IMR-90 (cell line): ENCODE measurements around the gene HMGA1. TPM values are rescaled to one million over a fixed set of nuclear protein-coding genes. Genes with fewer than 3 reads are reported as not detected.

Experiments used
- ATAC-seq: fragments of 200-7000 bp; cut with Tn5 transposase; 2 replicates; pipeline ENCODE4 v1.9.1; 2020; ENCODE audit warnings: low read depth, mild to moderate bottlenecking, moderate library complexity
- BruUV-seq: library from RNA; stranded (reverse); fragments of 400-500 nt; replicated peaks from 2 replicates; lab custom pipeline; 2021; lab: Mats Ljungman, UMichigan
- CTCF ChIA-PET: fragments of 300-600 bp; formaldehyde crosslinking; extraction: SDS; loops from one replicate; lab custom pipeline; 2021; ENCODE audit warnings: antibody characterized with exemption; lab: Yijun Ruan, JAX
- POLR2A ChIA-PET: fragments of 300-600 bp; sonication (Branson Sonifier 250); formaldehyde crosslinking; loops from one replicate; lab custom pipeline; 2022; ENCODE audit warnings: antibody characterized with exemption; ENCODE audit not compliant: unreplicated experiment; lab: Charles Lee
- DNase-seq: peaks from one replicate; pipeline ENCODE4 v3.0.0; 2013
- H2AFZ ChIP-seq: replicated peaks from 2 replicates; pipeline ENCODE3; 2013; ENCODE audit warnings: low read length, mild to moderate bottlenecking; ENCODE audit not compliant: poor library complexity
- H2AK5ac ChIP-seq: 2 replicates; pipeline ENCODE4 v1.6.1; 2013; ENCODE audit warnings: low read depth, low read length, inconsistent platforms
- H2AK9ac ChIP-seq: replicated peaks from 2 replicates; pipeline ENCODE3; 2013; ENCODE audit warnings: mild to moderate bottlenecking, low read depth, low read length, moderate library complexity; ENCODE audit not compliant: poor library complexity
- H2BK120ac ChIP-seq: 2 replicates; pipeline ENCODE4 v1.6.1; 2013; ENCODE audit warnings: low read depth, low read length, inconsistent platforms
- H2BK15ac ChIP-seq: 3 replicates; pipeline ENCODE4 v1.6.1; 2013; ENCODE audit warnings: low read depth, low read length, inconsistent platforms
- H2BK20ac ChIP-seq: 2 replicates; pipeline ENCODE4 v1.6.1; 2013; ENCODE audit warnings: low read depth, mild to moderate bottlenecking, inconsistent platforms, low read length, moderate library complexity
- H2BK5ac ChIP-seq: 2 replicates; pipeline ENCODE4 v1.6.1; 2013; ENCODE audit warnings: mild to moderate bottlenecking, low read depth, low read length, inconsistent platforms; ENCODE audit not compliant: poor library complexity, severe bottlenecking
- H3K14ac ChIP-seq: replicated peaks from 2 replicates; pipeline ENCODE4 v1.6.1; 2013; ENCODE audit warnings: low read depth, low read length, inconsistent platforms
- H3K18ac ChIP-seq: 2 replicates; pipeline ENCODE4 v1.6.1; 2013; ENCODE audit warnings: low read depth, low read length, control low read depth
- H3K23ac ChIP-seq: 2 replicates; pipeline ENCODE4 v1.6.1; 2013; ENCODE audit warnings: low read depth, low read length, inconsistent platforms
- H3K27ac ChIP-seq: 2 replicates; pipeline ENCODE4 v1.5.1; 2013; ENCODE audit warnings: mild to moderate bottlenecking, control low read depth, low read length; ENCODE audit not compliant: insufficient read depth
- H3K27me3 ChIP-seq: 2 replicates; pipeline ENCODE4 v1.6.1; 2013; ENCODE audit warnings: low read length; ENCODE audit not compliant: control insufficient read depth, insufficient read depth
- H3K36me3 ChIP-seq: 2 replicates; pipeline ENCODE4 v1.6.1; 2013; ENCODE audit warnings: low read length, mixed read lengths; ENCODE audit not compliant: control insufficient read depth, insufficient read depth
- H3K4ac ChIP-seq: 2 replicates; pipeline ENCODE4 v1.6.1; 2013; ENCODE audit warnings: low read depth, low read length, inconsistent platforms
- H3K4me1 ChIP-seq: 2 replicates; pipeline ENCODE4 v1.6.1; 2013; ENCODE audit warnings: low read length, mixed read lengths; ENCODE audit not compliant: control insufficient read depth, insufficient read depth
- H3K4me2 ChIP-seq: 2 replicates; pipeline ENCODE4 v1.6.1; 2013; ENCODE audit warnings: low read depth, mild to moderate bottlenecking, control low read depth, low read length, moderate library complexity
- H3K4me3 ChIP-seq: 2 replicates; pipeline ENCODE4 v1.5.1; 2013; ENCODE audit warnings: low read depth, mild to moderate bottlenecking, control low read depth, low read length, moderate library complexity; ENCODE audit not compliant: insufficient read depth
- H3K56ac ChIP-seq: 2 replicates; pipeline ENCODE4 v1.6.1; 2013; ENCODE audit warnings: low read length, inconsistent platforms; ENCODE audit not compliant: insufficient read depth; ENCODE audit errors: extremely low read depth
- H3K79me1 ChIP-seq, 2 experiments: 2 replicates each; pipeline ENCODE4 v1.6.1; 2013; ENCODE audit warnings: low read length in 2 of 2, inconsistent platforms in 1 of 2, low read depth in 1 of 2
- H3K9ac ChIP-seq: 2 replicates; pipeline ENCODE4 v1.6.1; 2013; ENCODE audit warnings: low read depth, low read length, control low read depth
- H3K9me1 ChIP-seq: 2 replicates; pipeline ENCODE4 v1.6.1; 2013; ENCODE audit warnings: low read length, inconsistent platforms; ENCODE audit not compliant: insufficient read depth
- H3K9me3 ChIP-seq: 2 replicates; pipeline ENCODE4 v1.6.1; 2013; ENCODE audit warnings: low read length; ENCODE audit not compliant: control insufficient read depth, insufficient read depth
- H4K20me1 ChIP-seq: 2 replicates; pipeline ENCODE4 v1.6.1; 2013; ENCODE audit warnings: low read length, inconsistent platforms; ENCODE audit not compliant: insufficient read depth
- H4K5ac ChIP-seq: 2 replicates; pipeline ENCODE4 v1.6.1; 2013; ENCODE audit warnings: mild to moderate bottlenecking, low read depth, low read length, control low read depth
- H4K8ac ChIP-seq, 2 experiments: 2 replicates each; pipeline ENCODE4 v1.6.1; 2013; ENCODE audit warnings: low read depth in 2 of 2, low read length in 2 of 2, control low read depth in 1 of 2, inconsistent platforms in 1 of 2
- H4K91ac ChIP-seq: 2 replicates; pipeline ENCODE4 v1.6.1; 2013; ENCODE audit warnings: low read depth, low read length, inconsistent platforms; ENCODE audit not compliant: insufficient read depth
- CEBPB ChIP-seq: IDR thresholded peaks from 2 replicates; pipeline ENCODE4 v1.6.1; 2012; ENCODE audit warnings: low read depth, low read length, improper control_type of control experiment
- RAD21 ChIP-seq: IDR thresholded peaks from 2 replicates; pipeline ENCODE4 v1.6.1; 2012; ENCODE audit warnings: low read length, improper control_type of control experiment
- USF2 ChIP-seq: fragments of 150-350 bp; IDR thresholded peaks from 2 replicates; pipeline ENCODE4 v1.6.1; 2017; ENCODE audit warnings: mild to moderate bottlenecking, antibody characterized with exemption, low read length, low read depth
- whole genome bisulfite sequencing, 2 experiments: methylation state at CpG; one replicate each; pipeline versions ENCODE4 v1.1.5 to v1.1.7; 2013; ENCODE audit warnings: missing lambda C conversion rate in 2 of 2; ENCODE audit not compliant: insufficient read length in 1 of 2; ENCODE audit errors: extremely low coverage in 2 of 2; 5-methylcytosine and 5-hydroxymethylcytosine counted together
- dilution Hi-C: fragments of 300-500 bp; cut with HindIII; formaldehyde crosslinking; loops from one replicate; pipeline ENCODE4 v1.14.3; 2018; ENCODE audit warnings: low sequenced_read_pairs; ENCODE audit not compliant: unreplicated experiment
- in situ Hi-C: fragments of 300-500 bp; cut with MboI; formaldehyde crosslinking; loops from 3 replicates; pipeline ENCODE4 v1.14.3; 2019; ENCODE audit warnings: low sequenced_read_pairs, inconsistent platforms, mixed read lengths
- intact Hi-C: fragments of 100-400 bp; cut with micrococcal nuclease; formaldehyde crosslinking; loops from 2 replicates; pipeline ENCODE4 v1.10.0; 2022
- polyA plus RNA-seq, 3 experiments: library from polyadenylated mRNA; depleted of rRNA; stranded (reverse); fragments of >200 nt; gene quantifications; 2 replicates each; pipeline ENCODE4 v1.2.3, GENCODE V29; 2012; ENCODE audit warnings: low replicate concordance in 1 of 3
- total RNA-seq: library from RNA; depleted of rRNA; stranded (reverse); fragments of >200 nt; gene quantifications from 2 replicates; pipeline ENCODE4 v1.2.3, GENCODE V29; 2012
- TF ChIP-seq, protein P1 (sequence below): fragments of 150-350 bp; IDR thresholded peaks from 2 replicates; pipeline ENCODE4 v1.6.1; 2016; ENCODE audit warnings: low read depth, mild to moderate bottlenecking, low read length, moderate library complexity, borderline replicate concordance
- TF ChIP-seq, protein P2 (sequence below): conservative IDR thresholded peaks from 2 replicates; pipeline ENCODE4 v1.5.1; 2012; ENCODE audit warnings: mild to moderate bottlenecking, low read depth, low read length, improper control_type of control experiment

Gene HMGA1
- total and polyA plus RNA-seq, 2 of the 4 experiments (the other 2 are of a cell fraction), result 101 to 589 TPM

GRCh38 chr6:34236131-34236442, 586 bp upstream of the HMGA1 start:
- dilution Hi-C loops, result no loop called here
- H3K4me3 ChIP-seq, result peak overlapping the region; percentile 5; the same call in 1 of the 2 replicates
- WGBS, 2 experiments, result 35% methylated on average over 5 of the region's 13 CpGs; no CpG with 5 or more reads in 1 of the 2 experiments
- H3K56ac ChIP-seq, result peak overlapping the region; percentile 46
- H3K27ac ChIP-seq, result peak overlapping the region; percentile 56
- TF ChIP-seq, protein P1, sequence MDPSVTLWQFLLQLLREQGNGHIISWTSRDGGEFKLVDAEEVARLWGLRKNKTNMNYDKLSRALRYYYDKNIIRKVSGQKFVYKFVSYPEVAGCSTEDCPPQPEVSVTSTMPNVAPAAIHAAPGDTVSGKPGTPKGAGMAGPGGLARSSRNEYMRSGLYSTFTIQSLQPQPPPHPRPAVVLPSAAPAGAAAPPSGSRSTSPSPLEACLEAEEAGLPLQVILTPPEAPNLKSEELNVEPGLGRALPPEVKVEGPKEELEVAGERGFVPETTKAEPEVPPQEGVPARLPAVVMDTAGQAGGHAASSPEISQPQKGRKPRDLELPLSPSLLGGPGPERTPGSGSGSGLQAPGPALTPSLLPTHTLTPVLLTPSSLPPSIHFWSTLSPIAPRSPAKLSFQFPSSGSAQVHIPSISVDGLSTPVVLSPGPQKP, result no peak
- TF ChIP-seq RAD21 (no peak), CEBPB (peak; percentile 61), USF2 (no peak)
- TF ChIP-seq, protein P2, sequence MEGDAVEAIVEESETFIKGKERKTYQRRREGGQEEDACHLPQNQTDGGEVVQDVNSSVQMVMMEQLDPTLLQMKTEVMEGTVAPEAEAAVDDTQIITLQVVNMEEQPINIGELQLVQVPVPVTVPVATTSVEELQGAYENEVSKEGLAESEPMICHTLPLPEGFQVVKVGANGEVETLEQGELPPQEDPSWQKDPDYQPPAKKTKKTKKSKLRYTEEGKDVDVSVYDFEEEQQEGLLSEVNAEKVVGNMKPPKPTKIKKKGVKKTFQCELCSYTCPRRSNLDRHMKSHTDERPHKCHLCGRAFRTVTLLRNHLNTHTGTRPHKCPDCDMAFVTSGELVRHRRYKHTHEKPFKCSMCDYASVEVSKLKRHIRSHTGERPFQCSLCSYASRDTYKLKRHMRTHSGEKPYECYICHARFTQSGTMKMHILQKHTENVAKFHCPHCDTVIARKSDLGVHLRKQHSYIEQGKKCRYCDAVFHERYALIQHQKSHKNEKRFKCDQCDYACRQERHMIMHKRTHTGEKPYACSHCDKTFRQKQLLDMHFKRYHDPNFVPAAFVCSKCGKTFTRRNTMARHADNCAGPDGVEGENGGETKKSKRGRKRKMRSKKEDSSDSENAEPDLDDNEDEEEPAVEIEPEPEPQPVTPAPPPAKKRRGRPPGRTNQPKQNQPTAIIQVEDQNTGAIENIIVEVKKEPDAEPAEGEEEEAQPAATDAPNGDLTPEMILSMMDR, result no peak
- peak overlapping the region; percentile 93 for H2AK5ac ChIP-seq
- H3K4me1 ChIP-seq, result peaks cover 16% of the 10 kb centered on the region
- intact Hi-C loops, result loop anchor here (2.0 to 5.0 kb wide), 2 partner anchors 23 to 39 kb away; no protein-coding TSS in a partner anchor
- peak overlapping the region; percentile 52 to 94 for H4K8ac ChIP-seq
- H3K9me3 ChIP-seq, result no peaks in the 10 kb centered on the region
- H3K79me1 ChIP-seq, result peaks cover 0 to 23% of the 10 kb centered on the region in 2 experiments; a peak in 2 of 4 replicates
- peaks cover 3% of the 10 kb centered on the region; the same call in 1 of the 2 replicates for H3K36me3 ChIP-seq
- peak overlapping the region; percentile 69 for H2BK5ac ChIP-seq
- ATAC-seq (no peak), DNase-seq (peak; percentile 27)
- no TSS peak for BruUV-seq
- peak overlapping the region; percentile 83 for H2AK9ac ChIP-seq
- H2AFZ ChIP-seq, result peak overlapping the region; percentile 64
- peak overlapping the region; percentile 77 for H3K4ac ChIP-seq
- peaks cover 9% of the 10 kb centered on the region; the same call in 1 of the 2 replicates for H3K9me1 ChIP-seq
- H4K91ac ChIP-seq, result peak overlapping the region; percentile 27
- H4K5ac ChIP-seq, result peak overlapping the region; percentile 31
- peak overlapping the region; percentile 34; the same call in 1 of the 2 replicates for H3K9ac ChIP-seq
- ChIA-PET CTCF (interaction anchor here (1.0 kb wide), 2 partner anchors 12 to 40 kb away, joined by 3 to 4 read pairs; no protein-coding TSS in a partner anchor), POLR2A (interaction anchor here (1.0 kb wide), 1 partner anchor 12 kb away, joined by 4 read pairs; no protein-coding TSS in a partner anchor)
- peaks cover 20% of the 10 kb centered on the region for H4K20me1 ChIP-seq
- no peaks in the 10 kb centered on the region for H3K27me3 ChIP-seq
- in situ Hi-C loops, result no loop called here
- peak overlapping the region; percentile 96 for H3K4me2 ChIP-seq
- H3K14ac ChIP-seq, result peak overlapping the region; percentile 86
- peak overlapping the region; percentile 38; the same call in 2 of the 3 replicates for H2BK15ac ChIP-seq
- H2BK120ac ChIP-seq, result peak overlapping the region; percentile 66; the same call in 1 of the 2 replicates
- peak overlapping the region; percentile 42 for H3K18ac ChIP-seq
- H2BK20ac ChIP-seq, result peak overlapping the region; percentile 59; the same call in 1 of the 2 replicates
- peak overlapping the region; percentile 88 for H3K23ac ChIP-seq
